Kasumi-1 (cell line): ENCODE data around the gene USP37.
A peak's percentile ranks its signal among the peaks of the same experiment; 100 is the strongest.

Experiments used
- DNase-seq, 2 experiments: peaks; one replicate each; lab custom pipeline; 2025; lab: John Stamatoyannopoulos, UW

Gene USP37, protein sequence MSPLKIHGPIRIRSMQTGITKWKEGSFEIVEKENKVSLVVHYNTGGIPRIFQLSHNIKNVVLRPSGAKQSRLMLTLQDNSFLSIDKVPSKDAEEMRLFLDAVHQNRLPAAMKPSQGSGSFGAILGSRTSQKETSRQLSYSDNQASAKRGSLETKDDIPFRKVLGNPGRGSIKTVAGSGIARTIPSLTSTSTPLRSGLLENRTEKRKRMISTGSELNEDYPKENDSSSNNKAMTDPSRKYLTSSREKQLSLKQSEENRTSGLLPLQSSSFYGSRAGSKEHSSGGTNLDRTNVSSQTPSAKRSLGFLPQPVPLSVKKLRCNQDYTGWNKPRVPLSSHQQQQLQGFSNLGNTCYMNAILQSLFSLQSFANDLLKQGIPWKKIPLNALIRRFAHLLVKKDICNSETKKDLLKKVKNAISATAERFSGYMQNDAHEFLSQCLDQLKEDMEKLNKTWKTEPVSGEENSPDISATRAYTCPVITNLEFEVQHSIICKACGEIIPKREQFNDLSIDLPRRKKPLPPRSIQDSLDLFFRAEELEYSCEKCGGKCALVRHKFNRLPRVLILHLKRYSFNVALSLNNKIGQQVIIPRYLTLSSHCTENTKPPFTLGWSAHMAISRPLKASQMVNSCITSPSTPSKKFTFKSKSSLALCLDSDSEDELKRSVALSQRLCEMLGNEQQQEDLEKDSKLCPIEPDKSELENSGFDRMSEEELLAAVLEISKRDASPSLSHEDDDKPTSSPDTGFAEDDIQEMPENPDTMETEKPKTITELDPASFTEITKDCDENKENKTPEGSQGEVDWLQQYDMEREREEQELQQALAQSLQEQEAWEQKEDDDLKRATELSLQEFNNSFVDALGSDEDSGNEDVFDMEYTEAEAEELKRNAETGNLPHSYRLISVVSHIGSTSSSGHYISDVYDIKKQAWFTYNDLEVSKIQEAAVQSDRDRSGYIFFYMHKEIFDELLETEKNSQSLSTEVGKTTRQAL

DNA sequence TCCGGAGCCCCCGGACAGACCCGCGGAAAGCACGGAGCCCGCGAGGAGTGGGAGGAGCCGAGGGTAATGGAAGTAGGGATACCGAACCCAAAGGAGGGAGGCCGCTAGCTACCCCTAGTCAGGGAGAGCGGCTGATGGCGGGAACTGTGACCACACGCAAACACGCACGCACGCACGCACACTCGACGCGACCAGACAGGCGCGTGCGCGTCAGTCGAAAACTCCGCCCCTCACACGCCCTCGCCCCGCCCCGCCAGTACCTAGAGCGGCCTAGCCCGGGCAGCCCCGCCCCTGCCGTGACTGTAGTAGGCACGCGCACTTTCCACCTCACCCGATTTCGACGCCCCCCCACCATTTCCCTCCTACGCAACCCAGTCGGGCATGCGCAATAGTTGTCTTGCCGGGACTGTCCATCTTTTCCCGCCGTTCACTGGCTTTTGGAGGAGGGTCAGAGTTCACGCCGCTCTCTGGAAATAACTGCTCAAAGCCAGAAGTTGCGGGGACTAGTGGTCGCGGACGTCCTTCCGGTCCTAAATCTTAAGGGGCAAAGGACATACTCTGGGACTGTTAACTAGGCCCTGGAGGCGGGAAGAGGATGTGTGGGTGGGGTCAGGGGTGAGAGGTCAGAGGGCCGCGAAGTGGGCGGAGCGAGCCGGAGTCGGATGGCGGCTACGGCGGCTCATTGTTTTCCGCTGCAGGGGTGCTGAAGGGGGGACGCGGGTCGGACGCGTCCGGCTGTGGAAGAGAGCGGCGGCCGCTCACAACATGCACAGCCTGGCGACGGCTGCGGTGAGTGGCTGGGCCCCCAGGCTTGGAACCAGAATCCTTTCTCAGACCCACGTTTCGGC is at the start of gene USP37, which contains the start of gene CNOT9:
Gene USP37, minus strand, starts transcription at position 162 of the 848 bp plus-strand sequence. CDS start 9,698 bp downstream, outside the sequence.
Gene CNOT9, plus strand, starts transcription at position 650 of the 848 bp plus-strand sequence. Its CDS starts 116 bp downstream, at position 766.
- DNase-seq: peak; percentile 88 to 90

GRCh38 chr2:218615868-218616315 is 47.7 kb upstream of the USP37 start:
- DNase-seq: no peak

GRCh38 chr2:218607436-218608115 is 39.4 kb upstream of the USP37 start, which contains the start of gene PLCD4:
TSS of gene PLCD4 (plus strand) at chr2:218607899. CDS start at chr2:218615740, 7,841 bp downstream.
- no peak for DNase-seq

- no peak for DNase-seq
Observed at GRCh38 chr2:218605432-218605831, 37.3 kb upstream of the USP37 start.

DNA sequence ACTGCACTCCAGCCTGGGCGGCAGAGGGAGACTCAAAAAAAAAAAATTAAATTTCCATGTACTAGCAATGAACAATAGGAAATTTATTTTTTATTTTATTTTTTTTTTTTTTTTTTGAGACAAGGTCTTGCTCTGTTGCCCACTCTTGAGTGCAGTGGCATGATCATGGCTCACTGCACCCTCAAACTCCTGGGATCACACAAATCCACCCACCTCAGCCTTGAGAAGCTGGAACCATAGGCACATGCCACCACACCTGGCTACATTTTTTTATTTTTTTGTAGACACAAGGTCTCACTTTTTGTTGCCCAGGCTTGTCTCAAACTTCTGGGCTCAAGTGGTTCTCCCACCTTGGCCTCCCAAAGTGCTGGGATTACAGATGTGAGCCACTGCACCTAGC is 17.4 kb upstream of the USP37 start:
- no peak for DNase-seq

DNA sequence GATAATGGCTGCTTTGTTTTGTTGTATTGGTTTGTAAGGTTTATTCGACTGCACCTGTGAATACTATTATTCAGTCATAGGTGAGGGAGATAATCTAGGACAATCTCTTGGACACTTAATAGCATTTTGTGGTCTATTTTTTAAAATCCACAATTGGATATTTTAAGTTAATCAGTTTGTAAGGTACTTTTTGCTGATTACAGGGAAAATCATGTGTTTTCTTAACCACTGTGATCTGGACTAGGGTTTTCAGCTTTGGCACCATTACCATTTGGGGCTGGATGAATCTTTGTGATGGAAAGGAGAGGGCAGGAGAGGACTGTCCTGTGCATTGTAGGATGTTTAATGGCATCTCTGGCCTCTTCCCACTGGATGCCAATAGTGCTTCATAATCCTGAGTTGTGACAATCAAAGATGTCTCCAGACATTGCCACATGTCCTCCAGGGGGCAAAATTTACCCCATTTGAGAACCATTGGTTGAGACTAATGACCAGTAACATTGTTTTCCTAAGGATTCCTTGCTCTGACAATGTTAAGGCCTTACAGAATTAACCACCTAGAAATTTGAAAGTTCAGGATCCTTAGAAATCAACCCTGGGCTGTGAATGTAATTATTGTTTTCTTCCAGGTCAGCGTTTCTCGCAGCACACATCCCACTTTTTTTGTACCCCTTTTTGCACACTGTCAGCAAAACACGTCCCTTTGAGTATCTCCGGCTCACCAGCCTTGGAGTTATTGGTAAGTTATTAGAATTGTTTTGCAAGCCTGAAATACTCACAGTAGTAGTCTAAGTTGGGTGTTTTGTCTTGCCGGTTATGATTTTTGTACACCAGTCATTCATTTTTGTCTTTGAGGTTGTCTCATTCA is 16.1 kb upstream of the USP37 start:
- DNase-seq: no peak

DNA sequence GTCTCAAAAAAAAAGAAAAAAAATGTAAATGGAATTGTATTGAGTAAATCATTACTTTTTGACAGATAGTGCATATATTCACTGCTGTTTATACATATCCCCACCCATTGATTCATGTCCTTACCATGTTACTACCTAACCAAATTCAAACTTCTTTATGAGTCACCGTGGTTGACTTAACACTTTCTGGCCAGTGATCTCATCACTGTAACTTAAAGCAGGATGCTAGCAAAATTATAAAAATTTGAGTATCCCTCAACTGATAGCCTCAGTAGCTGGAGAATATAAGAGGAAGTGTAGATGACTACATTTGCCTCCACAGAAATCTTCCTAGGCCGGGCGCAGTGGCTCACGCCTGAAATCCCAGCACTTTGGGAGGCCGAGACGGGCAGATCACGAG is 13.9 kb upstream of the USP37 start:
- DNase-seq: no peak

GRCh38 chr2:218578272-218578877 is 10.2 kb upstream of the USP37 start:
- DNase-seq: no peak

GRCh38 chr2:218577482-218578220 is 9.5 kb upstream of the USP37 start:
- no peak for DNase-seq

GRCh38 chr2:218576854-218577253 is 8.7 kb upstream of the USP37 start:
- DNase-seq: no peak

DNA sequence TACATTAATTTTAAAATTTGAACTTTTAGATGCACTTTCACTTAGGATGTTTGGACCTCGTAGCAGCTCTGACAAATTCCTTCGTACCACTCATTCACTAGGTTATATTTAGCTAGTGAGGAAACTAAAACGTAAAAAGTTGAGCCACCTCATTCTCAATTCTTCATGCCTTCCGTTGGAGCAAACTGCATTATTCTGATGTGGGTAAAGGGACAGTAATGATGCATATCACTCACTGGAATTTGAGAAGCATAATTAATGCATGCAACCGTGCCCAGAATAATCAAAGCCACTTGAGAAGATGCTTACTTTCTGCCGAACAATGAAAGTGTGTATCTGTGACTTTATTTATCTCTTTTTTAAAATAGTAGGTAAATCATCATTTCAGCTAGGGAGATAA is 2.7 kb upstream of the USP37 start:
- no peak for DNase-seq

- no peak for DNase-seq
Observed at GRCh38 chr2:218569661-218570500, 1.7 kb upstream of the USP37 start.

DNA sequence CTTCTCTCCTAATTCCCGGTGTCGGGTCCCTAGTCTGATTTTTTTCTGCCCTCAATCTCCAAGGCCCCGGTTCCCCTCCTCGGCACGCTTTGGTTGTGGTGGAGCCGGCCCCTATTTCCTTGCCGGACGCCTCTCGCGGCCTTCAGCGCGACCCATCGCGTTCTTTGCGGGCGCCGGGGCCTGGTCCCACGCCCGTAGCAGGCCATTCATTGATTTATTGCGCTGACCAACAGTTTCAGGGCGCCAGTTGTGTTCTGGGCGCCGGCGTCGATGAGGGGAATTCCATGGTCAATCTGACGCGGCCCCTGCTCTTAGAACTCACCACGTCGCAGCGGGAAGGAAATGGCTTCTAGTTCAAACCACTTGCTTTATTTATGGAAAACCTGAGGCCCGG is 884 bp upstream of the USP37 start:
- no peak for DNase-seq

GRCh38 chr2:218567797-218568189 is 358 bp downstream of the USP37 start:
- peak in 1 of 2 experiments; percentile 64 for DNase-seq

DNA sequence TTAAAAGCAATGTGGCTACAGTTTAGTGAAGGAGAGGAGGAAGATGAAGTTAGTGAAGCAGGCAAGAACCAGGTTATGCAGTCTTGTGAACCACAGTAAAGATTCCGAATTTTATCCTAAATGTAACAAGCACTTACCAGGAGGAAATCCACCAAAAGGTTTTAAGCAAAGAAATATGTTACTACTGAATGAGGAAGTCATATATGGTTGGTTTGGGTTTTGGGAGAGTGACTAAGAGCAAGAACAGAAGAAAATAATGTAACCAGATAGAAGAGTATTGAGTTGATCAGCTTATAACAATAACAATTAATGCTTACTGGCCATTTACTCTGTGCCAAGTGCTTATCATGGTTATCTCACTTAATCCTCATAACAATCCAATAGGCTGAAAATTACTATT is 1.9 kb downstream of the USP37 start:
- DNase-seq: no peak

- no peak for DNase-seq
Observed at GRCh38 chr2:218564056-218564455, 4.1 kb downstream of the USP37 start.

GRCh38 chr2:218558986-218559385 is 9.2 kb downstream of the USP37 start:
- no peak for DNase-seq

DNA sequence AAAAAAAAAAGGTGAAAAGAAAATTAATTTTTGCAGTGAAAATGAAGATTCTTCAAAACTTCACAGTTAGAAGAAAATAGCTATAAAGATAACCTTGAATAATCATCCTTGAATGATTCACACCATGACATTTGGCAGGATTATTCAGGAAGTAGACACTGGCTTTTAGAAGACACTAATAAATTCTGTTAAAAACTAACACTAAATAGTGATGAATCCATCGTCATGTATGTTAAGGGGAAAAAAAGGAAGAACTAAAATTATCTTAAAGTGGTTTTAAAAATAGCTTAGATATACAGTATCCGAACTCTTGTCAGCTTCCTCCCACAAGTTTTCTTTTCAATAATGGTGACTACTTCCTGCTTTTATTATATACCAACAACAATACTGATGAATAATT is 10.2 kb downstream of the USP37 start:
- DNase-seq: no peak
